ENCODE results near the gene NAV2. TPM values are rescaled to one million over a fixed set of nuclear protein-coding genes. Genes with fewer than 3 reads are reported as not detected.
A peak's percentile ranks its signal among the peaks of the same experiment; 100 is the strongest.

NAV2 gene
- total RNA-seq, 1 experiment from 2014 or later: 15.6 TPM

DNA sequence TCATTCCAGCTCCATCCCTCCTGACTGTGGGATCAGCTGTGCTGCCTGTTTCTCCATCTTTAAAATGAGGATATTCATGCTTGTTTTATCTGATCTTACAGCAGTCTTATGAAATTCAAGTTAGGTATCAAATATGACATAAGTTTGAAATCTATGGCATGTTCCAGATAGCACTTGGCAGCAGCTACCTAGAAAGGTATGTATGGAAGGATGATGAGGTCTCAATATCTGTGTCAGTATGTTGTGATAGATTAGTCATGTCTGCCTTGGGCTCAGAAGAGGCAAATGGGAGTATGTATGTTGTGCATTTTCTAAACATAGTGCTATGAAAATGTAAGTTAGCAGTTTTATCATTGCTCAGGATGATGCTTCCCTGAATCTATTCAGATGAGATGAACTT, 122.1 kb downstream of the NAV2 start:
- DNase-seq (ENCODE audit: low read depth): no peak

DNA sequence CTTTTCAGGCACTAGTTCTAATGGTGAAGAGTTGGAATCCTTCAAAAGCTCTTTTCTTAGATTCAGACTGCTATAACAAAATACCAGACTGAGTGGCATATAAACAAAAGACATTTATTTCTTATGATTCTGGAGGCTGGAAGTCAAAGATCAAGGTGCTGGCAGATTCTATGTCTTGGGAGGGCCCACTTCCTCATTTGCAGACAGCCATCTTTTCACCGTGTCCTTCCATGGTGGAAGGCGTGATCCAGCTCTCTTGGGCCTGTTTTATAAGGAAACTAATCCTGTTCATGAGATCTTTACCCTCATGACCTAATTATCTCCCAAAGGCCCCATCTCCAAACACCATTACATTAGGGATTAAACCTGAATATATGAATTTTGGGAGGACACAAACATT, 124.0 kb downstream of the NAV2 start:
- no peak for DNase-seq (ENCODE audit: low read depth)

DNA sequence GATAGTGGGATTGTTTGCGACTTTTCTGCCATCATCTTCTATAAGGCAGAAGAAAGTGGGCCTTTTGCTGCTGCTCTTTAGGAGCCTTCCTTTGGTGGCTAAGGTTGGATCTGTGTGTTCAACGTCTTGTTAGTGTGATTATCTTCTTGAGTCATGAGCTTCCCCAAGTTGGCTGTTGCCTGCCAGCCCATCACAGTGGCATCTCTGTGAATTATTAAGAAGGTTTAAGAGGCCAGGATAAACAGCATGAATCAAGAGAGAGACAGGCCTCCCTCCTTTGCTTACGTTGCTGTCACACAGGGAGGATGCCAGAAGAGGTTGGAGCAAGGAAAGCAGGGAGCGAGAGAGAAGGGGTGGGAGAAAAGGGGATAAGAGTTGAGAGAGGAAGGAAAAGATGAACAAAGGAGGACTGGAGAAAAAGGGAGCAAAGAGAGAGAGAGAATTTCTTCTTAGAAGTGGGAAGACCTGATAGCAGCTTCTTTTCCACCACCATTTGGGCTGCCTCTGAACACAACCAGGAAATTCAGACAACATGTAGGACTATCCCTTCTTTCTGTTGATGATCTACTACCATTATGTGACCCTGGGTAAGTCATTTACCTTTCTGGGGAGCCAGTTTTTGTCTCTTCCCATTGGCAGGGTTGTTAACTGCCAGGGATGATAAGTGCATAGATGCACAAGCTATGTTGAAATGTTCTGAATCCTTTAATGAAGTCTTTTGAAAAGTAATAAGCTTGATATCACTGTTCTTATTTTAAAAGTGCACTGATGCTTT, 126.5 kb downstream of the NAV2 start:
- DNase-seq (ENCODE audit: low read depth): no peak

DNA sequence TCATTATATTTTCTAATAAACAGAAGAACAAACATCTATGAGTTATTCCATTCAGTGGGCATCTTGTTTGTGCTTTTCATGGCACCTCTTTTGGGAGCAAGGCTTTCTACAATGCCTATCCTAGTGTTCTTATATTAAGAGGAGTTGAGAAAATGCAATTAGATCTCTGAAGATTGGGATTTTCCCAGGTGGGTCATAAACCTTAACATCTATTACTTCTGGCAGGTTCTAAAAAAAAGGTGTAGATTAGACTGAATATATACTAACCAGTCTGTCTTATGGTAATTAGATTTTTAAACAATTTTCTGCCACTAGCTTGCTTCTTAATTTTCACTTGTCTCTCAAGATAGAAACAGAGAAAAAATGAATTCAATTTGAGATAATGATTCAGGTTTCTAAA, 128.3 kb downstream of the NAV2 start:
- no peak for DNase-seq (ENCODE audit: low read depth)

DNA sequence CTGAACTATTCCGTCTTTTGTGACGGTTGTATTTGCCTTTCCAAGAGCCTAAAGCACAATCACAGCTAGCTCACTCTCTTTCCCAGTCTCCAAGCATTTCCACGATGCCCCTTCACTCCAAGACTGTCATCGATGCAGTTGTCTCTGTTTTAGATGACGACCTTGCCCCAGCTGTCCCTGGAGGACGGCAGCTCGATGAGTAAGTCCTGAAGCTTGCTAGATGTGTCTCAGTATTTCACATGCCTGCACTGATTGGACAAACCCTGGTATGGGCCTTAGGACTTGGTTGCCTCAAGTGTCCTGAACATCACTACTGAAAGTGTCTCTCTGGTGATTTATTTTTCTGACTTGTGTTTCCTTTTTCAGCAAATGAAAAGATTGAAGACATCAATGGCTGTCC, 129.9 kb downstream of the NAV2 start:
- DNase-seq (ENCODE audit: low read depth): no peak

DNA sequence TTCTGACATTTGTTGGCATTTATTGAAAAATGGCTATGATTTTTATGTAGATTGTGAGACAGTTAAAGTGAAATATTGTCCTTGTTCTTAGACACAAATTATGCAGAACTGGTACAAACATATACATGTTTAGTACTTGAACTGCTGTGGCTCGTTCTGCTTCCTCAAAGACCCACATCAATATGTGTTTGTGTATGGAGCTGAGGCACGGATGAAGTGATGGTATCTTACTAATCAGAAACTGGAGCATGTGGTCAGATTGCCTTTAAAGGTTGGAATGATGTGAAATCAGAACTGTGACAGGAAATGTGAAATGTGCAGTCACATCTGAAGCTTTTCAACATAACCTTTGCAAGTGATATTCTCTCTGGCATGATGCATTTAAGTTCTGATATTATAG, 130.4 kb downstream of the NAV2 start:
- no peak for DNase-seq (ENCODE audit: low read depth)

DNA sequence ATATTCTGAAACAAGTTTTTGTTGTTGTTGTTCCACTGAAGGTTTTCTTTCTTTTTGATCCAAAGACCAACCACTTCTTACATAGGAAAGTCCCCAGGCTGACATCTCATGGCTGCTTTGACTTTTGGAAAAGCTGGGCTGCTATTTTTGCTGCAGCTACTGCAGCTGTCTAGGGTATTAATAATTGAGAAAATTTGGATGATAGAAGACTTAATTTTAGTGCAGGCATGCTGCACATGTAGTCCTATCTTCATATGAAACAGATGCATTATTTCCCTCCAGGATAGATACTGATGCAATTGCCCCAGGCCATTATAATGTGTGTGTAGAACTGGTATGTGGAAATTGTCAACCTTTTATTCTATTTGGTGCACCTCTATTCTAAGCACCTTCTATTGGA, 131.4 kb downstream of the NAV2 start:
- no peak for DNase-seq (ENCODE audit: low read depth)

DNA sequence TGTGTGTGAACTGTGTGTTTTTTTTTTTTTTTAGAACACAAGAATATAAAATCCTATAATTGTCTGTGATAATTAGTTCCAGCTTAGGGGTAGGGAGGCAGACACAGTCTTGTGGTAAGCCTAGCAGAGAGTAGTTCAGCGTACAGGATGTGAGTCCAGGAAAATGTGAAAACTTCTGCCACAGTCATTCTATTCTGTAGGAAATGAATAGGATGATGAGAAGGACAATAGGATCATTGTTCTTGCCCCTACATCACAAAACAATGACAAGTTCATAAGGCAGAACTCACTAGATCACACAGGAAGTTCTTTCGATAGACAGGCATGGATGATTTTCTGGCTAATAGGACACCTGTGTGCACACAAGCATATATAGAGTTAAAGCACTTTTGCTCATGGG, 132.2 kb downstream of the NAV2 start:
- DNase-seq (ENCODE audit: low read depth): no peak

DNA sequence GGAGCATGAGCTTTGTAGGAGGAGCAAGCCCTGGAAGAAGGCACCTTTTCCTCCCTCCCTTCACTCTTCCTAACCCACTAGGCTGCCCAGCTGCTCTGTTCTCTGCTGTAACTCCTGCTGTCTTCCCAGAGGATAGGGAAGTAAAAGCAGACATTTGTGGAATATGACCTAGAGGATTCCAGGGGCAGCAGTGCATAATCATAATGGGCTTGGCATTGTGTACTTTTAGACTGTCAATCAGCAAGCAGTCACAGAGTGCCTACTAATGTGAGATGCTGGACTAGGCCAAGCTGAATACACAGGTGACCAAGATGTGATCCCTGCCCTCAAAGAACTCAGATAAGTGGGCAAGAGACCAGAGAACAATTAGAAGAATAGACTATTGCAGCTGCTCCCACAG, 133.0 kb downstream of the NAV2 start:
- DNase-seq (ENCODE audit: low read depth): no peak

DNA sequence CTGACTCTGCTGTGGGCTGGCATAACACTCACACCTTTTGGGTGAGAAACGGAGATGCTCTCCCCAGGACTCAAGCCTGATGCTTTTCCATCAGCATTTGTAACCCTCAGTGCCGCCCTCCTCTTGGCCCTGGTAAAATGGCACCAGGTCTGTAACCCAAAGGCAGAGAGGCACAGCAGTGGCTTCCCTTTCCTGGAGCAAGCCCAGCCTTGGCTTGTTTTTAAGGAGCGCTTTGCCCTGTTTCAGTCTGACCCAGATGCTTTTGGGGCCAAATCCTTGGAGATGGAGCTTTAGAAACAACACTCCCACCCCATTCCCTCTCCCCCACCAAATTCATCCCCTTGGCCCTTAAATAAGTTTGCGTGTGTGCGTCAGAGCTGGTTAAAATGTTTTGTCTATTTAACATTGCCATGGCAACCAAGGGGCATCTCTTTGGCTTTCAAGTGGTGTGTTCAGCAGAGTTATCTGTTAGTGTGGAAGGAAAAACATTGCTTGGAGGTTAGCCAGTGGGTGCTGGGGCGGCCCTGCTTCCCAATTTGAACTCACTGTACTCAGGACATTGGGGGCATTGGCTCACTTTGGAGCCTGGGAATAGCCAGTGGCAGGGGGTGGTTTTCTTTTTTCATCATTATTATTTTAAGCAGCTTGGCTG, 134.1 kb downstream of the NAV2 start:
- DNase-seq (ENCODE audit: low read depth): peak; percentile 24

DNA sequence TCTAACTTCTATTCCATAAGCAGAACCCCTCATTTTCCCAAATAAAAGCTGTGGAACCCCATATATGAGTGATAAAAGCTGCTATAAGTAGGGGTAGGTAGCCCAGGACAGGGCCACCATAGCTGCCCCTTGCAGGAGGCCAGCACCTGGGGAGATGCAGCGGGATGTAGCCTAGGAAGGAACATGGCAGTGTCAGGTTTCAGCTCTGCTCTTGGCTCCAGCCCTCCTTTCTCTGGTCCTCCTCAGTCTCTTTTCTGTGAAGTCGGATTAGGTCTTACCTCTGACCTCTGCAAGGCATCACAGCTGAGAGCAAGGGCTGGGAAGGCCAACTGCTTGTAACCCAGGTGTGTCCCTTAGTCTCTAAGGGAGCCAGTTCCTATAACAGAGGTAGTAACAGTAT, 135.6 kb downstream of the NAV2 start:
- DNase-seq (ENCODE audit: low read depth): no peak

DNA sequence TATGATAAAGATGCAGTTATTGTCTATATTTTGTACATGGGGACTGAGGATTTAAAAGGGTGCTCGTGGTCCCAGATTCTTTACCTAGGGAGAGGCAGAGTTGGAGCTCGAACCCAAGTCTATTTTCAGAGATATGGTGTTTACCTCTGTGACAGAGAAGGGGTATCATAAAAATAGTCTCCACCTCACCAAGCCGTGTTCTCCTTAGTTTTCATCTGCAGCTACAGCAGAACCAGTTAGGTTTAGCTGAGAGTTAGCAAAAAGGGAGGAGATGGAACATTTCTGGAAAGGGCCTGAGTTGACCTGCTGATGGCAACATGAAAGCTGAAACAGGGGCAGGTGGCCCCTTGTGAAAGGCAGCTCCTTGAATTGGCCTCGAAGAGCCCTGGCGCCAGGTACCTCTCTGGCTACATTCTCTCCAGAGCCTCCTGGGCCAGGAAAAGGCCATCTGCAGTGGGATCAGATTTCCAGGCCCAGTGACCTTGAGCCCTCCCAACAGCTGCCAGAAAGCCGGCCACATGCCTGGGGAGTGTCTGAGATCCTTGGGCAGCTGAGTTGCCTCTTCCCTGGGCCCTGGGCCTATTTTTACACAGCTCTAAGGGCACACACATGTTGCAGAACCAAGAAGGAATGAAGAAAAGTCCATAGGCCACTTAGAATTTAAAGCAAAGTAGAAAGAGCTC, 136.6 kb downstream of the NAV2 start:
- no peak for DNase-seq (ENCODE audit: low read depth)

DNA sequence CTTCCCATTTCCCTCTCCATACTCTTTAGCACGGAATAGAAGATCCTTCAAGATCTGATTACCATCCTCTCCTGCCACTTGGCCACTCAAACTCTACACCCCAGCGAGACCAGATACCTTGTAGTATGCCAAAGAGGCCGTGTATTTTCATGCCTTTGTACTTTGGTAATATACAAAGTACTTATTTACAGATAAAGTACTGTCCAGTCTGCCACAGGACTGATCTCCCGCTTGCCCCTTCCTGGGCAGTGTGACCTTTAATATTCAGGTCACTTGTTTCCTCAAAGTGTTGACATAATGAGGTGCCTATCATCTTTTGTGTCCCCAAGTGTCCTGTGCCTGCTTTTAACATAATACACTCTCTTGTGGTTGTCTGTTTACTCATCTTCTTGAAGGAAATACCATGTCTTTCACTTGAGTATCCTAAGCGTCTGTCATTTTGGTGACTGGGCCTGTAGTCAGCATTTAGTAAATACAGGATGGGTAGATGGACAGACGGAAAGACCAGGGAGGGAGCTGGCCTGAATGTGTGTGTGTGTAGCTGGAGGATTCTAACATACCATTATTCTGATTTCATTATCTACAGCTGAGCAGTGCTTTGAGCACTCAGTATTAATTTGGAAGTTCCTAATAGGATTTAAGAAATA, 137.4 kb downstream of the NAV2 start:
- DNase-seq (ENCODE audit: low read depth): no peak

DNA sequence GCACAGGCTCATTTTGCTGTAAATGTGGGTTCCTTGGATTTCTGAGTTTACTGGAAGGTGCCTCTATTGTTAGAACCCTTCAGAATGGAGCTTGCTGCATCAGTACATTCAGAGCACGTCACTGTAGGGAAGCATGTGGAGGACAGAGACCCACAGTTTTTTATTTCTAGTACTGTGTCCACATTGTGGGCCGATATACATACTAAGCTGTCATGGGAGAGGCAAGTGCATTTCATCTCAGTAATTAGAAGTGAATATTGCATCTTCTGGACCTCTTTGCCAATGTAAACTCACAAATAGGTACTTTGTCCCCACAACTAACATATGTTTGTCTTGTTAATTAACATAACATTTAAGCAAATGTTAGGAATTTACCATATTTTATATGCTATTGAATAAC, 139.7 kb downstream of the NAV2 start:
- DNase-seq (ENCODE audit: low read depth): no peak

DNA sequence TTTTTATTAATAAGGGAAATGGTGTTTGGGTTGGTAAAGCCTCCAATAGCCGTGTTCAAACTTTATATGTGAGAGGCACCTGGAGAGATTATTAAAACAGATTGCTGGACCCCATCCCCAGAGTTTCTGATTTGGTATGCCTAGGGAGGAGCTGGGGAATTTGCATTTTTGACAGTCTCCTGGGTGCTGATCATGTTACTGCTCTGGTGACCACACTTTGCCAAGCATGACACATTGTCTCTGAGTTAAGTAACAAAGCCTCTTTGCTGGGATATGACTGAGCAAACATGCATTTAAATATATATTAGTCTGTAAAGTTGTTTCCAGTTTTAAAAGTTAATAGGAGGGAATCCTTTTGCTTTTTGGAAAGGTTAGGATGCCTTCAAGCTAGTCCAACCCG, 140.4 kb downstream of the NAV2 start:
- DNase-seq (ENCODE audit: low read depth): peak; percentile 50

DNA sequence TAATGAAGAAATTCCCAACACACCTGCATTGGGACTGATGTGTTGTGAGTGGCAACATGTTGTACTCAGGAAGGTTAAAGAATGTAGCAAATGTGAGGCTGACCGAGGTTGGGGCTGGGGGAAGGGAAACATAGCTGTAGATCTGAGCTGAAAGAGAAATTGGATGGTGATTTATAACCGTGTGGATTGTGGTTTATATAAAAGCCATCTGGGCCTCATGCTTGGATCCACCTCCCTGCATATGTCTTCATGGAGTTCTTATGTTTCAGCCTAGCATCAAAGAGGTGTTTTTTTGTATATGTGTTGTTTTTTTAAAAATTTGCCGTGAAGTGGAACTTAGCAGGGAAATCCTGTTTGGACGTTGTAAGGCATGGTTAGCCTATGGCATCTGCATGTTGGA, 141.3 kb downstream of the NAV2 start:
- DNase-seq (ENCODE audit: low read depth): peak; percentile 12

DNA sequence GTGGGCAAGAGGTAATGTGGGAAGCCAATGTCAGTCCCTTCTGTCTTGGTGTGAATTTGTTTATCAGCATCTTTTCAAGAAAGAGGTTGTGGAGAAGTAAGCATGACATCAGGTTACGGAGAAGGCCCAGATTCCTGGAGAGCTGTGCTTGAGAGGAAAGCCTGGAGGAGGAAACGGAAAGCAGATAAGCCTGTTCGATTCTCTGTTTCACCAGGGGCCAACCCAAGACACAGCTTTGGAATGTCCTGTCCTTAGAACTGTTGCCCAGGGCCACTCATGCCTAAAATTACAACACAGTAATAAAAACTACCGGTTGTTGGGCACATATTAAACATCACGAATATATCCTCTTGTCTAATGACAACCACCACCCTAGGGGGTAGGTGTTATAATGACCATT, 148.5 kb downstream of the NAV2 start:
- DNase-seq (ENCODE audit: low read depth): peak; percentile 13

DNA sequence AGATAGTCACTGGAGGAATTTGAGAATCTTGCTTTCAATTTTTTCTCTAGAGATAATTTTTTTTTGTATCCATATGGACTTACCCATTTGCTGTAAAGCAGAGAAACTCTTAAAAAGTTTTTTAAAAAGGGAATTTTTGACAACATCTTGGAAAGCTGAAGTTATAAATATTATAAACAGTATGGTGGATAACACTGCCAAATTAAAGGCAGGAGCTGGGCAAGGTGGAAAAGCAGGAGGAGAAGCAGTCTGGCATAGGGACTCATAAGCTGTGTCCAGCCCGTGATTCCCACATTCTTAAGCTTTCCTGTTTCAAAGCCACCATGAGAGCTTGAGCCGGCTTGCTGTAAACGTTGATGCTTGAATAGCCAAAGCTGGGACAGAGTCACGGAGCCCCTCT, 149.5 kb downstream of the NAV2 start:
- no peak for DNase-seq (ENCODE audit: low read depth)

DNA sequence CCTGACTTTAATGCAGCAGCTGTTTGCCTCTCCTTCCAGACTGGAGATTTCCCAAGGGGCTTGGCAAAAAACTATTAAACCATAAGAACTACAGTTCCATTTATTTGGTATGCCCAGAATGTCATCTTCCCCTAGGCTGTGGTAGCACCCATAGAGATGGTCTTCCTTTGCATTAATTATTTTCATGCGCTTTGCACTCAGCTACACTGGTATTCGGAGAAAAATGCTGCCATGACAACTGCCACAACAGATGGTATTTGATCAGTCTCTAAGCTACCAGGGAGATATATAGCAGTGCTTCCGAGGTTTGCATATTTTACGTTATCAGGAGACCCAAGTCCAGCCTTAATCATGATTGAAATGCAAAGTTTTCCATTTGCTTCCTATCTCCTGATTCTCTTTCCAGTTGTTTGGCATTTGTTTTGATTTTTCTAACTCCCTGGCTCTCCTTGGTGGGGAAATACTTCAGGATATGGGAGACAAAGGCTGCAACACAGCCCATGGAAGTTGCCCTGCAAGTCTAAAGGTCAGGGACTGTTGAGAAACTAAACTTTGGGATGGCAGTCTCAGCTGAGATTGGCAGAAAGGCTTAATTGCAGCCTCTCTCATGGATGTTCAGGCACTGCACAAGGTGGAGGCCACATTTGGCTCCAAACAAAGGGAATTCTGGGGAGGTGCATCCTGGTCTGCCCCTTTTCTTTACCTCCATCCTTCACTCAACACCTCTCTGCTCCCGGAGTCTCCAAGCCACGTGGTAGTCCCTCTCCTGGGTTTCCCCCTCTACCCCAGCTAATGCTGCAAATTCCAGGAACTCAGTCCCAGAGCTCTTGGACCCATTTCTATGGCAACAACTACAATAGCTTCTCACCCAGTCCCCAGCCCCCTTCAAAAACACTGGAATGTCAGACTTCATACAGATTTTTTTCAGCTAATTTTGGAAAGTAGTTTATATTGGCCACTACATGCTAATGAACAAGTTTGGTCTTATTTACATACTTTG, 151.8 kb downstream of the NAV2 start:
- peak; percentile 20 for DNase-seq (ENCODE audit: low read depth)

DNA sequence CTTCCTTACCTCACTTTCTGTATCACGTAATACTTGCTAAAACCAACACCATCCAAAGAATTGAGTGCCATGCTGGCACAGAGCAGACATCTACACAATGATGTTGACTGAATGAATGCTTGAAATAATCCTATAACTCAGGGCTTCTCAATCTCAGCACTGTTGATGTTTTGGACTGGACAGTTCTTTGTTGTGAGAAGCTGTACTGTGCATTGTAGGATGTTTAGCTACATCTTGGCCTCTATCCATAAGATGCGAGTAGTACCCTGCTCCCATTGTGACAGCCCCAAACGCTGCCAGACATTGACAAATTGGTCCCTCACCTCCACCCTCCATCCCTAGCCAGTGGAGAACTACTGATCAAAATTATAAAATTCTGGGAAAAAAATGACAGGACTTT, 153.4 kb downstream of the NAV2 start:
- DNase-seq (ENCODE audit: low read depth): no peak

DNA sequence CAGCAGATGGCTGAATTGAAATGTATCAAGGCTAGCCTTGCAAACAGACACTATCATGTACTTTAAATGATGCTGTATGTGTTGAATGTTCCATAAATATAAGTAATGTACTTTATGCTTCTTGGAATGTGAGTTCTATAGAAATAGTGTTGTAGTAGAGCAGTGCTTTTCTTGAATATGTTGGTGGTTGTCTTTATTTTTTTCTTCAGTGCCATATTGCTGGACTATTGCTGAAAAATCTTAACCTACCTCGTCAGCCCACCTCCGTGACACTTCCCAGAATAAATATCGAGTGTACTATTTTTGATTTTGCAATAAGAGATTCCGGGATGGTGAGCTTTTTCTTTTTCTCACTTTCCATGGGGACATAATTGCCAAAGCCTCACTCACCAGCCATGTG, 153.9 kb downstream of the NAV2 start:
- DNase-seq (ENCODE audit: low read depth): no peak

Measured in M059J (cell line).